ENCODE results near the gene SUSD1.
A peak's percentile ranks its signal among the peaks of the same experiment; 100 is the strongest.

Gene SUSD1

GRCh38 chr9:112009656-112010055, 165.4 kb downstream of the SUSD1 start:
- no peak for DNase-seq

DNA sequence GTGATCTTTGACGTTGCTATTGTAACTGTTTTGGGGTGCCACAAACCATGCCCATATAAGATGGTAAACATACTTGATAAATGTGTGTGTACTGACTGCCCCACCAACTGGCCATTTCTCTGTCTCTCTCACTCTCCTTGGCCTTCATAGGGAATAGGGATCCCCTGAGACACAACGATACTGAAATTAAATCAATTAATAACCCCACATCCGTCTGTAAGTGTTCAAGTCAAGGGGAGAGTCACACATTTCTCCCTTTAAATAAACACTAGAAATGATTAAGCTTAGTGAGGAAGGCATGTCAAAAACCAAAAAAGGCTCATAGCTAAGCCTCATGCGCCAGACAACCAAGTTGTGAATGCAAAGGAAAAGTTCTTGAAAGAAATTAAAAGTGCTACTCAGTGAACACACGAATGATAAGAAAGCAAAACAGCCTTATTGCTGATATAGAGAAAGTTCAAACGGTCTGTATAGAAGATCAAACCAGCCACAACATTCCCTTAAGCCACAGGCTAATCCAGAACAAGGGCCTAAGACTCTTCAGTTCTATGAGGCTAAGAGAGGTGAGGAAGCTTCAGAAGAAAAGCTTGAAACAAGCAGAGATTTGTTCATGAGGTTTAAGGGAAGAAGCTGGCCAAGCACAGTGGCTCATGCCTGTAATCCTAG, 167.4 kb downstream of the SUSD1 start:
- no peak for DNase-seq

GRCh38 chr9:112006361-112007020, 168.6 kb downstream of the SUSD1 start:
- no peak for DNase-seq

GRCh38 chr9:112005939-112006338, 169.2 kb downstream of the SUSD1 start:
- DNase-seq: no peak

- no peak for DNase-seq
Measured at GRCh38 chr9:112003538-112003937, 171.6 kb downstream of the SUSD1 start.

- no peak for DNase-seq
Measured at GRCh38 chr9:112002847-112003457, 172.1 kb downstream of the SUSD1 start.

DNA sequence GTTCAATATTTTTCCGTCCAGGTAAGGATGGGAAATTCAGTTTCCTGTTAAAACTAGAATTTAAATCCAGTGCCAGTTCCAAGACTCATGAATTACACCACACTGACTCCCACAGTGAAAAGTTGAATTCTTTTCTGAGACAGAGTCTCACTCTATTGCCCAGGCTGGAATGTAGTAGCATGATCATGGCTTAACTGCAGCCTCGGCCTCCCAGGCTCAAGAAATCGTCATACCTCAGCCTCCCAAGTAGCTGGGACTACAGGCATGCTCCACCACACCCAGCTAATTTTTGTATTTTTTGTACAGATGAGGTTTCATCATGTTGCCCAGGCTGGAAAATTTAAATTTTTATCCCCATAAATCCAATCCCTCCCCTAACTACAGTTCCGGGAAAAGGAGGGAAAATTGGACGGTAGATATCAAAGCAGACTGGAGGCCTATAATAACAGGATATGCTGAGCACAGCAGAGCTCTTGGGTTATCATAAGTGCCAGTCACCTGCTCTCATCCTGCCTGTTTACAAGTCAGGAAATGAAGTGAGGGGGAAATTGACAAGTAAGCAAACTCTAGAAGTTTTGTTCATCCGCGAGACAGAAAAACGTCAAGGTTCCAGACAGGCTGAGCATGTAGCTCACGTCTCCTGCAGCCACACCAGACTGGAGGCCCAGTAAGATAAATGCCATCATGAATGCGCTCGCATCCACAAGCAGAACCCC, 172.8 kb downstream of the SUSD1 start:
- peak; percentile 3 for DNase-seq

- DNase-seq: no peak
Measured at GRCh38 chr9:112000743-112001142, 174.4 kb downstream of the SUSD1 start.

- no peak for DNase-seq
Measured at GRCh38 chr9:111999319-111999718, 175.8 kb downstream of the SUSD1 start.

- DNase-seq: no peak
Measured at GRCh38 chr9:111997831-111998230, 177.3 kb downstream of the SUSD1 start.

DNA sequence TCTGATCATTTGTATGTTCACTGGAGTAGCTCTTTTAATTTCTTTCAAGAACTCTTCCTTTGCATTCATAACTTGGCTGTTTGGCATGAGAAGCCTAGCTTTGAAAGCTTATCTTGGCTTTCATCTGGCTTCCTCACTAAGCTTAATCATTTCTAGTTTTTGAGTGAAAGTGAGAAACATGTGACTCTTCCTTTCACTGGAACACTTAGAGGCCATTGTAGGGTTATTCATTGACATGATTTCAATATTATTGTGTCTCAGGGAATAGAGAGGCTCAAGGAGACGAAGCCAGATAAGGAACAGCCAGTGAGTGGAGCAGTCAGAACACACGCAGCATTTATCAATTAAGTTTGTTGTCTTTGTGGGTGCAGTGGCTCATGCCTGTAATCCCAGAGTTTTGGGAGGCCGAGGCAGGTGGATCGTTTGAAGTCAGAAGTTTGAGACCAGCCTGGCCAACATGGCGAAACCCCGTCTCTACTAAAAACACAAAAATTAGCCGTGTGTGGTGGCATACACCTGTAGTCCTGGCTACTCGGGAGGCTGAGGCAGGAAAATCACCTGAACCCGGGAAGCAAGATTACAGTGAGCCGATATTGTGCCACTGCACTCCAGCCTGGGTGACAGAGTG, 180.2 kb downstream of the SUSD1 start:
- no peak for DNase-seq

GRCh38 chr9:111993319-111993718, 181.8 kb downstream of the SUSD1 start:
- no peak for DNase-seq

GRCh38 chr9:111992523-111992922, 182.6 kb downstream of the SUSD1 start:
- no peak for DNase-seq

DNA sequence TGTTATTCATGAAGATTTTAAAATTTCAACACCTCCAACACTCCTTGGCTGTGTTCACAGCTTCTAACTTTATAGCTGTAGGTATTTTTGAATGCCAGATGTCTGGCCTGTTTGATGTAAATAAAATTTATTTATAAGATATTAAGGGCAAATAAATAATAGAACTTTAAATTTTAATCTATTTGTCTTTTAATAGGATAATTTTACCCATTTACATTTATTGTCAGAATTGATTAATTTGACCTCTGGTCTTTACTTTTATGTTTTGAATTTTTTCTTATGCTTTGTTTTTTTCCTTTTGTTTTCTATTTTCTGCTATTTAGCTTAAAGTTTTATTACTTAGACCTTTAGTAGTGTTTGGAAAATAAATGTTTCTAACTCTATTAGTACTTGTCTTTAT, 183.9 kb downstream of the SUSD1 start:
- DNase-seq: no peak

Data from effector CD4-positive, alpha-beta T cell (primary cell).